NCI-H1417 treated with DMSO at 0.1 percent for 48 hours (cell line): ENCODE results near the gene CPEB3.
"Not testable (repeated sequence)": the region's sequence is repeated elsewhere in the genome, so short reads cannot be mapped to it uniquely, and the experiment has no call there.

ENCODE experiments used
- DNase-seq: peaks from one replicate; lab custom pipeline; 2025; lab: John Stamatoyannopoulos, UW

Gene CPEB3

DNA sequence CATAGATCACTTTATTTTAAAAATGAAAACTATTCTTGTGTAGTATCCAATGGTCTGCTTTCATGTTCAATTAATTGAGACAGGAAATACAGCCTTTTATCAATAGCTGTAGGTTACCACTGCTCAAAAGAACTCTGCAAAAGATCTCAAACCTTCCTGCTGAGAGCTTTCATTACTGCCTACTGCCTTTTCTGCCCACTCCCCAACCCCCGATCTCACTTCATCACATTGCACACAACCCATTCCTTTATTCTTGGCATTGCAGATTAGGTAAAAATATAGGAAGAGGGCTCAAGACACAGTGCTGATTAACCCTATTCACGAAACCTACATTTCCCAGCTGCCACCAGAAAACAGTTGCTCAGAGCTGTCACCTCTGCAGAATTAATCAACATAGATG, 195.9 kb downstream of the CPEB3 start:
- no peak for DNase-seq

DNA sequence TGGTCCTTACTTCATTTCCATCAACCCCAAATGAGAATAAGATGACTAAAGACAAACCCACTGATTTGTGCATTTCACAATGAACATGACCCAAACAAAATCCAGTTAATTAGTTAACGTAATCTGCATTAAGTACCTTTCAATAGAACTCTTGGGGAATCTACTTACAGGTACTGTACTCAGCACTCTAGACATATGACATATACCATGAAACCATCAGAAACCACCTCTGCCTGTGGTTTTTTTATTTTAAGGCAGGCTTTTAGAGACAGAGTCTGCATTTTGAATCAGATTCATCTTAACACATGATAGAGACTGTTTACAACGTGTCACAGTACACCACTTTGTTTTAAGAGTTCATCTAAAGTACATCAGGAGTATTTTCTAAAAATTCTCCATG, 198.9 kb downstream of the CPEB3 start:
- DNase-seq = no peak

- no peak for DNase-seq
These were observed 203.0 kb downstream of the CPEB3 start for GRCh38 chr10:92087750-92088395.

DNA sequence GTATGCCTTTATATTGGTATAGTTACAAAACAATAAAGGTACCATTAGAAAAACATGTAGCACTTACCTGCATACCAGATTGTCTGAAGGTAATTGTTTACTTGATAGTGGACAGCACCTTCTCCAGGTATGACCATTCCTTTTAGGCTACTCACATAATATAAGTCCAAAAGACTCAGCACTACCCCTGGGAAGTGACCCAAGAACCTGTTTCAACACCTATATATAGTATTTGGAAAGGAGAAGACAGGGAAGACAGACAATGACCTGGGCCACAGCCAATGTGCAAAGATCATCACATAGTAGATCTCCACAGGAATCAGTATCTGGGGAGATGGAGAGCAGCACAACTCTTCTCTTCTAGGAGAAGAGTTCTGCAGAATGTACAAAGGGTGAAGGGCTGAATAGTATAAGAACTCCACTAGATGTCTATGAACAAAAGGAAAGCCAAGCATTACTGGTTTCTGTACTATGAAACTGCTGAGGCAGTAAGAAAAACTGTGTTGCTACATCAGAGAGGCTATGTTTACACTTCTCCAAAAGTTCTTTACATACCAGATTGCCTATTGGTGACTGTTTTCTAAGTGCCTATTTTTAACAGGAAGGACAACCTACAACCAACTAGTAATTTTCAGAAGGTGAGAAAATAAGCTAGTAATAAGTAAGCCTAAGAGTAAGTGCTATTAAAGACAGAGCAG, 208.1 kb downstream of the CPEB3 start:
- DNase-seq = no peak

DNA sequence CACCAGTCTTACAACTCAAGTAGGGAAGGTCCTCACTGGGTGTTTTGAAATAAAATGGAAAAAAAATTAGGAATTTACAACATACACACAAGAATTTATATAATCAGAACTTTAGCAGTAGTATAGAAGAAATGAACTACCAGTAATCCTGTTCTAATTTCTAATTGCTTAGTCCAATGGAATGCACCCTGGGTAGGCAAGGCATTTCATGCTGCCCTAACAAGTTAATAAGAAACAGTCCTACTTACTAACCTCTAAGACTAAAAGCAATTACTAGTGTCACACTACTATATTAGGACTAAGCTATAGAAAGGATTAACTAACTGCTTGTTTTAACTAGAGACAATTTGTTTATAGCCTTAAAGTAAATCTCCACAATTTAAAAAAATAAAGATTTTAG, 209.2 kb downstream of the CPEB3 start:
- no peak for DNase-seq

GRCh38 chr10:92080244-92080643, 210.6 kb downstream of the CPEB3 start:
- no peak for DNase-seq

DNA sequence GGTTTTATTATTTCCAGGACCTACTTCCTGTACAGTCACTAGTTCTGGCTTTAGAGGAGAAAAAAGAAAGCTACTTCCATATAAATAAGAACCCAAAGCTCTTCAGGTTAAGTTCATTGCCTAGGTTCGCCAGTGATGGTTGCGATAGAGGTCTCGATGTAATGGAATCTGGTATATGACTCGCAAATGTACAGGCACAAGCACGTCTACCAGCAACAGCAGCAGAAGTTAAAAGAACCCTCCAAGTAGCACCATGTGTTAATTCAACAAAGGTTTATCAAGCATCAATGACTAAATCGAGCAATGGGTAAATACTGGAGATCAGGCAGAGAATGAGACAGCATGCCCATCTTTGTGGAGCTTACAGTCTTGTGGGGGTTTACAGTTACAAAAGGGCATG, 211.9 kb downstream of the CPEB3 start:
- DNase-seq = no peak

DNA sequence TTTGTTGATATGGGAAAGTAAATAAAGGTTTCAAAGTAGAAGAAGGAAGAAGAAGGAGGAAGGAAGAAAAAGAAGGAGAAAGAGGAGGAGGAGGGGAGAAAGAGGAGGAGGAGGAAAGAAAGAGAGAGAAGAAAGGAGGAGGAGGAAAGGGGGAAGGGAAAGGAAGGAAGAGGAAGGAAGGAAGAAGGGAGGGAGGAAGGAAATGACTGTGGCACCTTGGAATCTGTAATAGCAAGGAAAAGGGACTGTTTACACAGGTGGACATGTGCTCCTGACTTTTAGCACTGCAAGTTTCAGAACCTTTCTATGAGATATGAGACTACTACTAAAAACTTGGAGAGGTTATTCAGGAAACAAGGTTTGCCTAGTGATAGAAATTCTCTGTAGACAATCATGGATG, 214.2 kb downstream of the CPEB3 start:
- DNase-seq = no peak

GRCh38 chr10:92075829-92076228, 215.0 kb downstream of the CPEB3 start:
- DNase-seq = no peak

GRCh38 chr10:92074126-92074887, 216.6 kb downstream of the CPEB3 start:
- DNase-seq = no peak

- no peak for DNase-seq
These were observed 222.0 kb downstream of the CPEB3 start for GRCh38 chr10:92068900-92069299.

- DNase-seq = no peak
These were observed 224.5 kb downstream of the CPEB3 start for GRCh38 chr10:92066386-92066785.

- no peak for DNase-seq
These were observed 226.4 kb downstream of the CPEB3 start for GRCh38 chr10:92064506-92064905.

DNA sequence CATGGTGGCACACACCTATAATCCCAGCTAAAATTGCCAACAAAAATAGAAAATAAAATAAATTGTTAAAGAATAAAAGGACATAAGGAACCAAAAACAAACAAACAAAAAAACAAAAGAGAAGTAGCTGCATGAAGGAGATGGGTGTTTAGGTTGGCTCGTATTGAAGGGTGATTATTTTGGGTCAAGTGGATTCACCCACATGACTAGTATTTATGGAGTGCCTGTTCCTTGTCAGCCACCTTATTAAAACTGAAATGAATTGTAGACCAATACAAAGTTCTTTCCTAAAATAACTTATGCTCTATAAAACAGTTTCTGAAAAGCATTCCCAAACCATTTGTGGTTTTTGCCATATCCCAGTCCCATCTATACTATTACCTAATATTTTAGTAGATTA, 228.6 kb downstream of the CPEB3 start:
- DNase-seq = no peak

- DNase-seq = no peak
These were observed 236.1 kb downstream of the CPEB3 start for GRCh38 chr10:92054807-92055206.

DNA sequence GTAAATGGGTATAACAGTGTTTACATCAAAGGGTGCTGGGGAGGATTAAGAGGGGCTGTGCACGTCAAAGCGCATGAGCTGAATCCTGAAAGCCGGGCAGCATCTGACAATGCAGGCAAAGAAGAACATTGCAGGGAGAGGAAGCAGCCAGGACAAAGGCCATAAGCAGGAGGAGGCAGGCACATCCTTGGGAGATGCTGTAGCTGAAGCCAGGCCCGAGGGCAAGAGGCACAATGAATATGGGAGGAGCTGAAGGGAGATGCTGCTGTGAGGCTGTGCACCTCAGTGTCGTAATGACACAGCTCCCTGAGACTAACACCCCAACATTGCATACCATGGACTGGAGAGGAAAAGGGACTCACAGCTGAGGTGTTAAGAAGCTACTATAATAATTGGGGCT, 238.1 kb downstream of the CPEB3 start:
- DNase-seq = no peak

DNA sequence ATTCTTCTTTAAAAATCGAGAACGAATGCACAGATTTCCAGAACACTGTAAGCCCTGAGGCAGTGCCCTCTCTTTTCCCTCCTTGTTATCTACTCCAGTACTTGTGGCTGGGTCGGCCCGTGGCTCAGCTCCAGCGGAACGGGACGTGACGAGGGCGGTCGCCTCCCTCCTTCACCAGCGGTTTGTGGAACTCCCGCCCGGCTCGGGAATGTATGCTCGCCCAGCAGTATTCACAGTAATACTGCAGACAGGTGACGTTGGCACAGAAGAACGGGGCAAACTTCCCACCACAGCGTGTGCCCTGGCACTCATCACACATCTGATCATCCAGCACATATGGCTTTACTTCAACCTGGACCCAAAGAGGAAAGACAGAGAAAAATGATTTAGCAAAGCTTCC, 238.8 kb downstream of the CPEB3 start:
- DNase-seq = no peak

GRCh38 chr10:92047215-92047614, 243.7 kb downstream of the CPEB3 start:
- DNase-seq = no peak

GRCh38 chr10:92045641-92046106, 245.2 kb downstream of the CPEB3 start:
- no peak for DNase-seq

DNA sequence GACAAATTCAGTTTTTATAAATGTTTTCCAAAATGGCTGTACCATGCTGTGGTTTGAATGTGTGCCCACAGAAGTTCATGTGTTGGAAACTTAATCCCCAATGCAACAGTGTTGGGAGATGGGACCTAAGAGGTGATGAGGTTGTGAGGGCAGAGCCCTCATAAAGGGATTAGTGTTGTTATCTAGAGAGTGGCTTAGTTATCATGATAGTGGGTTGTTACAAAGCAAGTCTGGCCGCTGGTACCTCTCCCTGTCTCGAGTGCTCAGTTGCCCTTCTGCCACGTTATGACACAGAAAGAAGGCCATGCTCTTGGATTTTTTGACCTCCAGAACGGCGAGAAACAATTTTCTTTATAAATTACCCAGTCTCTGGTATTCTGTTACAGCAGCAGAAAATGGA, 248.3 kb downstream of the CPEB3 start:
- no peak for DNase-seq

- DNase-seq = no peak
These were observed 251.9 kb downstream of the CPEB3 start for GRCh38 chr10:92038949-92039348.

- not testable (repeated sequence) for DNase-seq
These were observed 257.8 kb downstream of the CPEB3 start for GRCh38 chr10:92033070-92033469.

DNA sequence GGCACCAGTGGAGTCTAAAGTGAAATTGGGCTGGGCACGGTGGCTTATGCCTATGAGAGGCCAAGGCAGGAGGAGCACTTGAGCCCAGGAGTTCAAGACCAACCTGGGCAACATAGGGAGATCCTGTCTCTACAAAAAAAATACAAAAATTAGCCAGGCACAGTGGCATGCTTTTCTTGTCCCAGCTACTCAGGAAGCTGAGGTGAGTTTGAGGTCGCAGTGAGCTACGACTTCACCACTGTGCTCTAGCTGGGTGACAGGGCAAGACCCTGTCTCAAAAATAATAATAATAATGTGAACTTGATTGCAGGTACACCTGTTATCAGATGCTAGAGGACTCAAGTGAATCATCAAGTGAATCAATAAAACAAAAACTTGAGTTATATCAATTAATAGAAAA, 259.3 kb downstream of the CPEB3 start:
- DNase-seq = no peak
